NOMO-1 treated with DMSO at 0.1 percent for 48 hours (cell line): Measurements from ENCODE around the gene SNN.

Source experiments
- DNase-seq: peaks from one replicate; lab custom pipeline; 2025; ENCODE audit not compliant: unreplicated experiment; lab: John Stamatoyannopoulos, UW

Gene SNN

DNA sequence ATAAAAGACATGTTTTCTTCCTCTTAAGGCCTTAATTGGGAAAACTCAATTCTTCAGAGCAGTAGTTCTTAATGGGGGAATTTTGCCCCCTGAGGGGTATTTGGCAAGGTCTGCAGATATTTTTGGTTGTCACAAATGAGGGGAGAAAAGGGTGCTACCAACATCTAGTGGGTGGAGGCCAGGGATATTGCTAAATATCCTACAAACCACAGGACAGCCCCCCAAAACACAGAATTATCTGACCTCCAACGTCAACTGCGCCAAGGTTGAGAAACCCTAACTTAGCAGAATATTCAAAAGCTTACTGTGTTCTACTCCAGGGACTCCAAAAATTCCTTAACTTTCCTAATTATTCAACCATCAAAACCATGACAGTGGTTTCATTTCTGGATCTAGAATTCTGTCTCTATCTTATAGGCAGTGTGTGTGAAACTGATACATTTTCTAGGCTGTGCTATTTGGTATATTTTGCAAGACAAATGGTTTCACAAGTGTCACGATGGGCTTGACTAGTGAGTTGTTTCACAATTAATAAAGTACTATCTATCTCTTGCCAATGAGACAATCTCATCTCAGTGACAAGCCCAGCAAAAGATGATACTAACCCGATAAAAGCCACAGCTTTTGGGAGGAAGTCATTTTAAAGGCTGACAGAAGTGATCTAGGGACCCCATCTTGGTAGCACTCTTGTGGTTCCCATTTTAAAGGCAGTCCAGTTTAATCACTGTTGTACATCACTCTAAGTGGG lies 59.7 kb downstream of the SNN start:
- DNase-seq, result peak; percentile 63
